HepG2 (cell line): ENCODE measurements around the gene ZC3H18. TPM values are rescaled to one million over a fixed set of nuclear protein-coding genes. Genes with fewer than 3 reads are reported as not detected.

Experiments used
- BRD4 ChIP-seq: sonication (generic); formaldehyde crosslinking; IDR thresholded peaks from 2 replicates; pipeline ENCODE4 v1.4.0; 2020; ENCODE audit warnings: missing genetic modification reagents
- FIP1L1 ChIP-seq: fragments of 200-400 bp; formaldehyde crosslinking; IDR thresholded peaks from 2 replicates; pipeline ENCODE4 v1.6.1; 2018; ENCODE audit warnings: low read depth, mild to moderate bottlenecking, low read length, moderate library complexity, borderline replicate concordance; ENCODE audit not compliant: insufficient read depth
- FOSL2 ChIP-seq: sonication (generic); formaldehyde crosslinking; IDR thresholded peaks from 2 replicates; pipeline ENCODE4 v1.4.0; 2020; ENCODE audit warnings: missing genetic modification reagents
- GTF2F1 ChIP-seq: fragments of 150-350 bp; IDR thresholded peaks from 2 replicates; pipeline ENCODE4 v1.6.1; 2014; ENCODE audit warnings: low read length
- KDM1A ChIP-seq: IDR thresholded peaks from 2 replicates; pipeline ENCODE4 v1.6.1; 2016; ENCODE audit warnings: missing compliant biosample characterization
- KMT2B ChIP-seq: IDR thresholded peaks from 2 replicates; pipeline ENCODE4 v1.6.1; 2016; ENCODE audit warnings: missing genetic modification reagents, missing compliant biosample characterization
- MBD4 ChIP-seq: IDR thresholded peaks from 2 replicates; pipeline ENCODE4 v1.6.1; 2012; ENCODE audit warnings: low read length, inconsistent platforms, borderline replicate concordance
- NFIB ChIP-seq: sonication (generic); formaldehyde crosslinking; IDR thresholded peaks from 2 replicates; pipeline ENCODE4 v1.9.0; 2021; ENCODE audit warnings: missing genetic modification reagents, mild to moderate bottlenecking, borderline replicate concordance
- PATZ1 ChIP-seq: sonication (generic); formaldehyde crosslinking; IDR thresholded peaks from 2 replicates; pipeline ENCODE4 v1.4.0; 2020; ENCODE audit warnings: missing genetic modification reagents
- RERE ChIP-seq: IDR thresholded peaks from 2 replicates; pipeline ENCODE4 v1.6.1; 2016; ENCODE audit warnings: low read depth, missing genetic modification reagents, missing compliant biosample characterization
- SP1 ChIP-seq, 2 experiments: fragments of 450-650 bp in 1 of 2; sonication (generic) in 1 of 2; formaldehyde crosslinking in 1 of 2; IDR thresholded peaks; 2 replicates each; pipeline versions ENCODE4 v1.4.0 to v1.6.1; 2016 to 2020; ENCODE audit warnings: missing genetic modification reagents in 1 of 2
- SRSF4 ChIP-seq: fragments of 200-400 bp; formaldehyde crosslinking; IDR thresholded peaks from one replicate; pipeline ENCODE4 v1.6.1; 2018; ENCODE audit warnings: mild to moderate bottlenecking, low read depth, low read length, moderate library complexity; ENCODE audit not compliant: poor library complexity, severe bottlenecking
- SRY ChIP-seq: sonication (generic); formaldehyde crosslinking; IDR thresholded peaks from 2 replicates; pipeline ENCODE4 v1.8.0; 2022; ENCODE audit warnings: mild to moderate bottlenecking, missing genetic modification reagents
- polyA plus RNA-seq, 8 experiments: library from polyadenylated mRNA; depleted of rRNA in 3 of 8; stranded (reverse) in 7 of 8; unstranded in 1 of 8; fragments of >200 nt; fragmentation: Illumina TruSeq in 4 of 8; extraction: Trizol in 4 of 8; gene quantifications; 2 replicates each; pipeline versions ENCODE4 v1.2.1 to v1.2.3, GENCODE V29; 2011 to 2016; ENCODE audit warnings: low read depth in 4 of 8, missing spikeins in 1 of 8, mixed read lengths in 1 of 8; ENCODE audit not compliant: insufficient read depth in 1 of 8
- total RNA-seq, 5 experiments: library from RNA; depleted of rRNA; stranded (reverse); fragments of >200 nt; fragmentation: Illumina TruSeq; extraction: Trizol; gene quantifications; 2 replicates each; pipeline ENCODE4 v1.2.3, GENCODE V29; 2016; ENCODE audit warnings: low read depth in 1 of 5
- TF ChIP-seq, protein P1 (sequence below): sonication (generic); formaldehyde crosslinking; IDR thresholded peaks from 2 replicates; pipeline ENCODE4 v1.4.0; 2020; ENCODE audit warnings: missing genetic modification reagents, mild to moderate bottlenecking, borderline replicate concordance
- TF ChIP-seq, protein P2 (sequence below): IDR thresholded peaks from 2 replicates; pipeline ENCODE4 v1.6.1; 2016; ENCODE audit warnings: low read depth, borderline replicate concordance
- TF ChIP-seq, protein P3 (sequence below): sonication (generic); formaldehyde crosslinking; IDR thresholded peaks from 2 replicates; pipeline ENCODE4 v1.5.0; 2020; ENCODE audit warnings: missing genetic modification reagents

Gene ZC3H18
- total and polyA plus RNA-seq, 2 of the 13 experiments (the other 11 are each of a cell fraction or from before 2014, with no cell fraction given), result 11.2 to 27.4 TPM

DNA sequence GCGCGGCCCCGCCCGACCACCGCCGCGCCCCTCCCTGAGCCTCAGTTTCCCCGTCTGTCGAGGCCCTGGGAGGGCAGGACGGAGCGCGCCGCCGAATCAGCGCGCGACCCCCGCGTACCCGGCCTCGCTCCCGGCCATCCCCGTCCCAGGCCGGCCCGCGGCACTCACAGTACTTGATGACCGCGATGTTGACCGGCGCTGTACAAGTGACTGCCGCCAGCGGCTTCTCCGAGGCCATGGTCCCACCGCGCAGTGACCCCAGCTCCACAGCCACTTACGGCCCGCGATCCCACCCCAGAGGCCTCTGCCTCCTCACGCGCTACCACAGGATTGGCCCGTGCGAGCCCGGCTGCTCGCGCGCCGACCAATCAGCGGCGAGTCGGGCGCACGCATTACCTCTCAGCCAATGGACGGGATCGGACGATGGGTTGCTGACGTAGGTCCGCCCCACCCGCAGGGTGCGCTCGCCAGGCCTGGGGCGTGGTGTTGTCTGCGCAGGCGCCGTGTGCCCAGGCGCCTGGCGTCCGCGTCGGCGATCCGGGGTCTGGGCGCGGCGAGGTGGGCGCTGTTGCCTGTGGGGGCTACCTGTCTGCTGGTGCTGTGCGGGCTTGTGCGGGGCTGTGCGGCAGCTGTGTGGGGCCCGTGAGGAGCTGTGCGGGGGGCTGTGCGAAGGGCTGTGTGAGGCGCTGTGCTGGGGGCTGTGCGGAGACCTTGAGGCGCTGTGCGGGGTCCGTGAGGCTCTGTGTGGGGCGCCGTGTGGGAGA, 92.8 kb downstream of the ZC3H18 start, which contains the start of gene MVD (continued):
- TF ChIP-seq SP1 (IDR thresholded peaks at IDR 0.05) (no peak), SP1 (CRISPR knock-in tag; IDR thresholded peaks at IDR 0.05) (peak; percentile 99), KDM1A (CRISPR knock-in tag) (no peak), FIP1L1 (no peak), PATZ1 (CRISPR knock-in tag) (peak; percentile 89), GTF2F1 (no peak), SRSF4 (no peak), NFIB (no peak), SRY (CRISPR knock-in tag) (peak; percentile 91; the same call in 1 of the 2 replicates), FOSL2 (no peak; the same call in none of the 2 replicates), RERE (CRISPR knock-in tag) (no peak), BRD4 (peak; percentile 72; the same call in 1 of the 2 replicates), MBD4 (no peak), KMT2B (CRISPR knock-in tag) (peak; percentile 76)
- TF ChIP-seq, protein P1, sequence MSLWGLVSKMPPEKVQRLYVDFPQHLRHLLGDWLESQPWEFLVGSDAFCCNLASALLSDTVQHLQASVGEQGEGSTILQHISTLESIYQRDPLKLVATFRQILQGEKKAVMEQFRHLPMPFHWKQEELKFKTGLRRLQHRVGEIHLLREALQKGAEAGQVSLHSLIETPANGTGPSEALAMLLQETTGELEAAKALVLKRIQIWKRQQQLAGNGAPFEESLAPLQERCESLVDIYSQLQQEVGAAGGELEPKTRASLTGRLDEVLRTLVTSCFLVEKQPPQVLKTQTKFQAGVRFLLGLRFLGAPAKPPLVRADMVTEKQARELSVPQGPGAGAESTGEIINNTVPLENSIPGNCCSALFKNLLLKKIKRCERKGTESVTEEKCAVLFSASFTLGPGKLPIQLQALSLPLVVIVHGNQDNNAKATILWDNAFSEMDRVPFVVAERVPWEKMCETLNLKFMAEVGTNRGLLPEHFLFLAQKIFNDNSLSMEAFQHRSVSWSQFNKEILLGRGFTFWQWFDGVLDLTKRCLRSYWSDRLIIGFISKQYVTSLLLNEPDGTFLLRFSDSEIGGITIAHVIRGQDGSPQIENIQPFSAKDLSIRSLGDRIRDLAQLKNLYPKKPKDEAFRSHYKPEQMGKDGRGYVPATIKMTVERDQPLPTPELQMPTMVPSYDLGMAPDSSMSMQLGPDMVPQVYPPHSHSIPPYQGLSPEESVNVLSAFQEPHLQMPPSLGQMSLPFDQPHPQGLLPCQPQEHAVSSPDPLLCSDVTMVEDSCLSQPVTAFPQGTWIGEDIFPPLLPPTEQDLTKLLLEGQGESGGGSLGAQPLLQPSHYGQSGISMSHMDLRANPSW, result peak; percentile 62; the same call in 1 of the 2 replicates
- TF ChIP-seq, protein P2, sequence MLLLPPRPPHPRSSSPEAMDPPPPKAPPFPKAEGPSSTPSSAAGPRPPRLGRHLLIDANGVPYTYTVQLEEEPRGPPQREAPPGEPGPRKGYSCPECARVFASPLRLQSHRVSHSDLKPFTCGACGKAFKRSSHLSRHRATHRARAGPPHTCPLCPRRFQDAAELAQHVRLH (CRISPR knock-in tag), result peak; percentile 97
- TF ChIP-seq, protein P3, sequence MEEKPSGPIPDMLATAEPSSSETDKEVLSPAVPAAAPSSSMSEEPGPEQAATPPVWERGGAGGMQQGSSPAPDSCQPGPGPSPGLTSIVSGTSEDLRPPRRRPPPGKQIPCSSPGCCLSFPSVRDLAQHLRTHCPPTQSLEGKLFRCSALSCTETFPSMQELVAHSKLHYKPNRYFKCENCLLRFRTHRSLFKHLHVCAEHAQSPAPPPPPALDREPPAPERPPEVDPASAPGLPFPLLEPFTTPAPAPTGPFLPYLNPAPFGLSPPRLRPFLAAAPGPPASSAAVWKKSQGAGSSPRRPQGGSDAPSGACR (CRISPR knock-in tag), result peak; percentile 94
